HEK293 (cell line): ENCODE measurements around the gene GBP7.
A peak's percentile ranks its signal among the peaks of the same experiment; 100 is the strongest.
"Not testable (repeated sequence)": the region's sequence is repeated elsewhere in the genome, so short reads cannot be mapped to it uniquely, and the experiment has no call there.

Source experiments
- CTCF ChIA-PET: fragments of 350-600 bp; formaldehyde crosslinking; extraction: SDS; loops from one replicate; lab custom pipeline; 2021; ENCODE audit warnings: antibody characterized with exemption; lab: Yijun Ruan, JAX
- POLR2A ChIA-PET: fragments of 300-600 bp; formaldehyde crosslinking; extraction: SDS; loops from one replicate; lab custom pipeline; 2020; ENCODE audit warnings: antibody characterized with exemption, inconsistent platforms; lab: Yijun Ruan, JAX
- H3K27ac ChIP-seq: fragments of 200-500 bp; sonication (Bioruptor generic); 2 replicates; pipeline ENCODE4 v1.5.1; 2014; ENCODE audit warnings: low read depth, low read length, control low read depth, inconsistent platforms; ENCODE audit errors: extremely low read depth
- H3K36me3 ChIP-seq, 2 experiments: fragments of 200-500 bp in 1 of 2; sonication (Bioruptor generic) in 1 of 2; 1 replicate in 1 of 2; 2 replicates in 1 of 2; pipeline ENCODE4 v1.5.1; 2014 to 2017; ENCODE audit warnings: inconsistent platforms in 2 of 2, low read length in 2 of 2; ENCODE audit not compliant: control insufficient read depth in 2 of 2, insufficient read depth in 1 of 2
- H3K4me1 ChIP-seq: fragments of 200-500 bp; sonication (Bioruptor generic); 2 replicates; pipeline ENCODE4 v1.5.1; 2014; ENCODE audit warnings: mild to moderate bottlenecking, low read length, inconsistent platforms; ENCODE audit not compliant: control insufficient read depth, insufficient read depth
- H3K4me3 ChIP-seq: 2 replicates; pipeline ENCODE4 v1.5.1; 2011; ENCODE audit warnings: low read depth, mild to moderate bottlenecking, control low read depth, low read length, moderate library complexity
- H3K9me3 ChIP-seq: fragments of 200-500 bp; sonication (Bioruptor generic); 2 replicates; pipeline ENCODE4 v1.5.1; 2014; ENCODE audit warnings: low read depth, low read length, inconsistent platforms; ENCODE audit not compliant: control insufficient read depth, insufficient read depth
- IKZF3 ChIP-seq: fragments of 450-650 bp; IDR thresholded peaks from 2 replicates; pipeline ENCODE4 v1.5.0; 2018; ENCODE audit warnings: missing biosample characterization, mild to moderate bottlenecking, missing genetic modification characterization, moderate library complexity
- KLF10 ChIP-seq: fragments of 450-650 bp; IDR thresholded peaks from 2 replicates; pipeline ENCODE4 v1.5.1; 2018; ENCODE audit warnings: missing biosample characterization, mild to moderate bottlenecking, missing genetic modification characterization
- TRIM28 ChIP-seq: IDR thresholded peaks from 2 replicates; pipeline ENCODE4 v1.6.1; 2011; ENCODE audit warnings: low read length, control low read depth, borderline replicate concordance
- ZBTB10 ChIP-seq: fragments of 450-650 bp; formaldehyde crosslinking; IDR thresholded peaks from 2 replicates; pipeline ENCODE4 v1.5.1; 2016; ENCODE audit warnings: missing biosample characterization, missing genetic modification characterization
- ZBTB17 ChIP-seq: fragments of 450-650 bp; formaldehyde crosslinking; IDR thresholded peaks from 2 replicates; pipeline ENCODE4 v1.5.1; 2016; ENCODE audit warnings: missing biosample characterization, missing genetic modification characterization
- ZBTB21 ChIP-seq: fragments of 450-650 bp; formaldehyde crosslinking; IDR thresholded peaks from 2 replicates; pipeline ENCODE4 v1.5.1; 2017; ENCODE audit warnings: missing biosample characterization, missing genetic modification characterization
- ZBTB8A ChIP-seq: fragments of 450-650 bp; formaldehyde crosslinking; IDR thresholded peaks from 2 replicates; pipeline ENCODE4 v1.5.1; 2016; ENCODE audit warnings: missing biosample characterization, missing genetic modification characterization
- ZFP69B ChIP-seq: fragments of 450-650 bp; formaldehyde crosslinking; IDR thresholded peaks from 2 replicates; pipeline ENCODE4 v1.5.1; 2016; ENCODE audit warnings: missing biosample characterization, missing genetic modification characterization
- ZIC2 ChIP-seq: fragments of 450-650 bp; formaldehyde crosslinking; IDR thresholded peaks from 2 replicates; pipeline ENCODE4 v1.5.1; 2016; ENCODE audit warnings: missing biosample characterization, missing genetic modification characterization
- ZNF223 ChIP-seq: fragments of 450-650 bp; formaldehyde crosslinking; IDR thresholded peaks from 2 replicates; pipeline ENCODE4 v1.5.1; 2016; ENCODE audit warnings: missing biosample characterization, missing genetic modification characterization
- ZNF335 ChIP-seq: fragments of 450-650 bp; formaldehyde crosslinking; conservative IDR thresholded peaks from 2 replicates; pipeline ENCODE4 v1.5.1; 2016; ENCODE audit warnings: missing biosample characterization, missing genetic modification characterization
- ZNF473 ChIP-seq: fragments of 450-650 bp; formaldehyde crosslinking; IDR thresholded peaks from 2 replicates; pipeline ENCODE4 v1.5.1; 2017; ENCODE audit warnings: missing biosample characterization, missing genetic modification characterization
- ZNF48 ChIP-seq: fragments of 450-650 bp; formaldehyde crosslinking; IDR thresholded peaks from 2 replicates; pipeline ENCODE4 v1.5.1; 2016; ENCODE audit warnings: missing biosample characterization, missing genetic modification characterization
- ZNF510 ChIP-seq: fragments of 450-650 bp; formaldehyde crosslinking; IDR thresholded peaks from 2 replicates; pipeline ENCODE4 v1.5.1; 2018; ENCODE audit warnings: mild to moderate bottlenecking, missing genetic modification characterization, missing biosample characterization; ENCODE audit not compliant: insufficient replicate concordance
- ZNF514 ChIP-seq: fragments of 450-650 bp; formaldehyde crosslinking; IDR thresholded peaks from 2 replicates; pipeline ENCODE4 v1.5.1; 2016; ENCODE audit warnings: missing biosample characterization, missing genetic modification characterization
- ZNF518A ChIP-seq: fragments of 450-650 bp; formaldehyde crosslinking; conservative IDR thresholded peaks from 2 replicates; pipeline ENCODE4 v1.5.1; 2016; ENCODE audit warnings: low read depth, missing biosample characterization, missing genetic modification characterization
- ZNF571 ChIP-seq: fragments of 450-650 bp; formaldehyde crosslinking; IDR thresholded peaks from 2 replicates; pipeline ENCODE4 v1.5.0; 2017; ENCODE audit warnings: missing biosample characterization, missing genetic modification characterization
- ZNF768 ChIP-seq: fragments of 450-650 bp; formaldehyde crosslinking; IDR thresholded peaks from 2 replicates; pipeline ENCODE4 v1.5.1; 2018; ENCODE audit warnings: missing biosample characterization, mild to moderate bottlenecking, missing genetic modification characterization
- ZNF776 ChIP-seq: fragments of 450-650 bp; formaldehyde crosslinking; IDR thresholded peaks from 2 replicates; pipeline ENCODE4 v1.5.0; 2017; ENCODE audit warnings: missing biosample characterization, missing genetic modification characterization, borderline replicate concordance
- ZNF830 ChIP-seq: fragments of 450-650 bp; IDR thresholded peaks from 2 replicates; pipeline ENCODE4 v1.5.0; 2018; ENCODE audit warnings: missing biosample characterization, missing genetic modification characterization, low read depth, mild to moderate bottlenecking, moderate library complexity
- ZNF843 ChIP-seq: fragments of 450-650 bp; formaldehyde crosslinking; IDR thresholded peaks from 2 replicates; pipeline ENCODE4 v1.5.1; 2016; ENCODE audit warnings: missing biosample characterization, missing genetic modification characterization

GBP7 gene

GRCh38 chr1:89175601-89176256 is at the start of gene GBP7:
Gene GBP7, minus strand, starts transcription at chr1:89176003. Its CDS starts 4,068 bp downstream, at chr1:89171935.
- Histone ChIP-seq H3K4me1 (no peaks in the 10 kb centered on the region), H3K4me3 (no peak within 1 kb of the TSS), H3K36me3 (no peaks in the 10 kb centered on the region), H3K27ac (no peak within 1 kb of the TSS), H3K9me3 (no peaks in the 10 kb centered on the region)
- CTCF ChIA-PET = interaction anchor here (0.7 kb wide), 1 partner anchor 65 kb away, joined by 4 read pairs; no protein-coding TSS in a partner anchor
- POLR2A ChIA-PET = no interaction called here
- no peak for TF ChIP-seq ZIC2
- no peak for TF ChIP-seq ZNF571
- no peak for TF ChIP-seq KLF10
- TF ChIP-seq ZNF514 (tag by site-specific recombination) = no peak
- no peak for TF ChIP-seq ZNF223 (tag by site-specific recombination)
- TF ChIP-seq ZNF518A (tag by site-specific recombination) = no peak
- no peak for TF ChIP-seq ZBTB17
- no peak for TF ChIP-seq ZNF776
- TF ChIP-seq ZNF843 (tag by site-specific recombination) = no peak
- TF ChIP-seq ZNF510 (tag by site-specific recombination) = no peak
- no peak for TF ChIP-seq ZFP69B
- TF ChIP-seq ZNF830 (tag by site-specific recombination) = no peak
- TF ChIP-seq ZNF48 (tag by site-specific recombination) = no peak
- TF ChIP-seq ZBTB8A (tag by site-specific recombination) = no peak
- no peak for TF ChIP-seq ZBTB10
- TF ChIP-seq ZNF473 = no peak
- TF ChIP-seq ZBTB21 (tag by site-specific recombination) = no peak
- TF ChIP-seq ZNF768 = no peak
- TF ChIP-seq ZNF335 (tag by site-specific recombination) = no peak

- H3K4me1 ChIP-seq = peaks cover 4% of the 10 kb centered on the region; the same call in 1 of the 2 replicates
- POLR2A ChIA-PET = no interaction called here
These were observed 45.5 kb upstream of the GBP7 start for GRCh38 chr1:89221341-89221740.

GRCh38 chr1:89219851-89220250 is 44.0 kb upstream of the GBP7 start:
- CTCF ChIA-PET, H3K27ac ChIP-seq, H3K4me1 ChIP-seq, POLR2A ChIA-PET, H3K9me3 ChIP-seq, H3K4me3 ChIP-seq, H3K36me3 ChIP-seq: not testable (repeated sequence)

More at GRCh38 chr1:89221341-89221740, 45.5 kb upstream of the GBP7 start:
- Histone ChIP-seq H3K36me3 (no peaks in the 10 kb centered on the region), H3K9me3 (no peaks in the 10 kb centered on the region)
- CTCF ChIA-PET = no interaction called here
- TF ChIP-seq TRIM28 = peak; percentile 35; the same call in 1 of the 2 replicates
- TF ChIP-seq IKZF3 (tag by site-specific recombination) = no peak
- TF ChIP-seq, all 188 proteins: peak for 1
- H3K4me3 ChIP-seq = no peak overlapping the region
- no peak overlapping the region for H3K27ac ChIP-seq

GRCh38 chr1:89218941-89219340 is 43.1 kb upstream of the GBP7 start:
- H3K9me3 ChIP-seq, H3K27ac ChIP-seq, CTCF ChIA-PET, POLR2A ChIA-PET, H3K36me3 ChIP-seq, H3K4me3 ChIP-seq, H3K4me1 ChIP-seq: not testable (repeated sequence)
